HG03521 (cell line): Measurements from ENCODE around the gene LRRC8B.
A peak's percentile ranks its signal among the peaks of the same experiment; 100 is the strongest.

ENCODE experiments used
- ATAC-seq: cut with Tn5 transposase; IDR thresholded peaks from one replicate; pipeline ENCODE4 v1.9.1; 2021; ENCODE audit warnings: mild to moderate bottlenecking, moderate library complexity; ENCODE audit not compliant: unreplicated experiment

The LRRC8B gene

GRCh38 chr1:89630048-89630447, 105.4 kb downstream of the LRRC8B start:
- ATAC-seq: no peak

DNA sequence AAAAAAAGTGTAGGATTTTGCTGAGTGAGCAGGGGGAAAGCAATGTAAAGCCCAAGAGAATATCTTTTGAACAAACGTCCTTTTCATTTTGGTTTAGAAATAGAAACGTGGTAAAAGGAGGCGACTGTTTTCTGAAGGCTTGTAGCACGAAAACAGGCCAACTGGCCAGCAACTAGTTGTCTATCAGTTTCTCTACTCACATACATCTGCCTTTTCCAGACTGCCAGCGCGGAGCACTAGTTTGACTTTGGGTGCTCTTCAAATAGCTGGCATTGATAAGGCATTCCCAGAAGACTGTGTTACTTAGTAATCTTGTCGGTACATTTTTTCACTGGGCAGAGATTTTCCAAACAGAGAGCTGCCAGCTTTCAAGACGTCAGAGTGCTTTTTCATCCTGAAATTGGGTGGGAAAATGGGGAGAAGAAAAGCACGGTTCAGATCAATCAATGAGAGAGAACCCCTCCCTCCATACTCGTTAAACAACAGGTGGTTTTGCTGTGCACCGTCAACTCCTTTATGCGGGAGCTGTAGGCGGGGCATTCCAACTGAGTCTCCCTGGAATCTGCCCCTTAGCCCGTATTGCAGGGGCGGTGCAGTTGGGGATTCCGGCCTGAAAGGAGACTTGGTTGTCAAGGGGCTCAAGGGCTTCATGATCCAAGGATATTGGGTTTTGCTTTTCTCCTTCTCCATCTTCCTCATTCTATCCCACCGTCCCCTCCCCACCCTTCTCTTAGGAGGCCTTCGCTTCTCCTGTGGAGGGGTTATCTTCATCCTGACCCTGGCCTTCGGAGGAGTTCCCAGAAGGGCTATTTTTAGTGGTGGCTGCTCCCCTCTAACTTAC, 107.4 kb downstream of the LRRC8B start:
- no peak for ATAC-seq

DNA sequence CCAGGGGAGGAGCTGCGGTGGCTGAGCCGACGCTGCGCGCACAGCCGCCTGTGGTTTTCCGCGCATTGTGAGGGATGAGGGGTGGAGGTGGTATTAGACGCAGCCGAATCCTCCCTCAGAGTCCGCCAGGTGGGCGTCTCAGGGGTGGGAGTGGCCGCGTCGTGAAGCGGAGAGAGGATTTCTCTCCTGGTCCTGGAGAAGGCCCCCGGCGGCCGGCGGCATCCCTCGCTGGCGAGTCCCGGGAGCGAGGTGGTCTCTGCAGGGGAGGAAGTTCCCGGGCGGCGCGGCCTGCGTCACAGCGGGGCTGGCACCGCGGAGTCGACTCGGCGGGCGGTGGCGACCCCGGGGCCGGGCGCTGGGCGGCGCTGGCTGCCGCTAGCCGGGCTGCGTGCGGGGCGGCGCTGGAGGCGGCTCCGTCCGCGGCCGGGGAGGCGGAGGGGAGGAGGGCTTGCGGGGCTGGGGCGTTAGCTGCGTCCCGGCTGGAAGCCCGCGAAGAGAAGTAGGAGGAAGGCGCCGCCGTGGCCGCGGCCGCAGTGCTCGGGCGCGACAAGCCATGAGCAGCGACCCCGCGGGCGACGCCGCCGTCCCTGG, 108.1 kb downstream of the LRRC8B start, which contains the start of gene LRRC8C:
Gene LRRC8C, plus strand, starts transcription at position 464 of the 591 bp plus-strand sequence. CDS start 53,354 bp downstream, outside the sequence.
- peak; percentile 88 for ATAC-seq

- peak; percentile 38 for ATAC-seq
Measured at GRCh38 chr1:89633248-89633799, 108.7 kb downstream of the LRRC8B start.

GRCh38 chr1:89633800-89634625, 109.4 kb downstream of the LRRC8B start:
- ATAC-seq: no peak

GRCh38 chr1:89635825-89636815, 111.5 kb downstream of the LRRC8B start:
- no peak for ATAC-seq

GRCh38 chr1:89637496-89637895, 112.9 kb downstream of the LRRC8B start:
- ATAC-seq: no peak

DNA sequence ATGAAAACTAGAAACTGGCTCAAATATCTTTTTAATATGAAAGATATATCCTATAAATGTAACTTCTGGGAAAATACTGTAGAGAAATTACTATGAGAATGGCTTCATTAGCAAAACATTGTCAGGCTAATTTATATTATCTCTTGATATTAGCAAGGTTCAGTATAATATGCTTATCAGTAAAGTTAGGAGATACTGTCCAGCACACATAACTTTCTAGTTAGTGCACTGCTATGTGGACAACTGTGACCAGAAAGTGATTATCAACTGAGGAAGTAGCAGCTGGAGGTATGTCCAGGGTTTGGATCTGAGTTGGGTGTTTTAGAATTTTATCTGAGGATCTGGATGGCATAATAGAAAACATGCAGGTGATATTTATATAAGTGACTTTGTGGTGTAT, 115.8 kb downstream of the LRRC8B start:
- ATAC-seq: no peak

- no peak for ATAC-seq
Measured at GRCh38 chr1:89641781-89642180, 117.2 kb downstream of the LRRC8B start.

DNA sequence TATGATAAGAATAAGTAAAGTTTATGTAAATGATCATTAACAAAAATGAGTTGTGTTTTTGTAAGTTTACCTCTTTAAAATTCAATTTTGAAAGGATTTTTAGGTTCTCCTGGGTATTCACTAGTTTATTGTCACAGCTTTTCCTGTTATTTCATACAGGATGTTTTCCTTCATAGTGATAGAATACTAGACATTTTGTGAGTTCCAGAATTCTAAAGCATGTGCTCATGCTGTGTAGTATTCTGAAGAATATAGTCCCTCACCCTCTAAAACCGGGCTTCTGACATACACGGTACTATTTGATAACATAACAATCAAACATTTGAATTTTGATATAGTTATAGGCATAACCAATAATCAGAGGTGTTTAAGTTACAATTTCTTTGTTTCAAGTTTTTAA, 118.9 kb downstream of the LRRC8B start:
- ATAC-seq: no peak

GRCh38 chr1:89644119-89644814, 119.6 kb downstream of the LRRC8B start:
- ATAC-seq: no peak

DNA sequence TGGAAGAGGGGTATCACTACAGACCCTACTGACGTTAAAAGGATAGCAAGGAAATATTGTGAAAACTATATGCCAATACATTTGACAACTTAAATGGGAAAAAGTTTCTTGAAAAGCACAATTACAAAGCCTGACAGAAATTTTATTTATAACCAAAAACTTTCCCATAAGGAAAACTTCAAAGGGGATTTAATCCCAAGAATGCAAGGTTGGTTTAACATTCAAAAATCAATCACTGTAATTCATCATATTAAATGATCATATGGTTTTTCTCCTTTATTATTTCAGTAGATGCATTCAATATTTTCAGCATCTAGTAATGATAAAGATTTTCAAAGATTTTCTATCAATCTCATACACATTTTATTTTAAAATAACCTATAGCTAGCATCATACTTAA, 121.6 kb downstream of the LRRC8B start:
- no peak for ATAC-seq
